PC-9 (cell line): ENCODE results near the gene DOCK11. TPM values are rescaled to one million over a fixed set of nuclear protein-coding genes. Genes with fewer than 3 reads are reported as not detected.
A peak's percentile ranks its signal among the peaks of the same experiment; 100 is the strongest.

Source experiments
- BruUV-seq: library from RNA; stranded (reverse); fragments of 400-500 nt; replicated peaks from 2 replicates; lab custom pipeline; 2021; lab: Mats Ljungman, UMichigan
- CTCF ChIA-PET: fragments of 300-600 bp; sonication (Branson Sonifier 250); formaldehyde crosslinking; loops from one replicate; lab custom pipeline; 2022; ENCODE audit warnings: antibody characterized with exemption; lab: Charles Lee
- POLR2A ChIA-PET: fragments of 300-600 bp; sonication (Branson Sonifier 250); formaldehyde crosslinking; loops from one replicate; lab custom pipeline; 2022; ENCODE audit warnings: antibody characterized with exemption; ENCODE audit not compliant: unreplicated experiment; lab: Charles Lee
- DNase-seq, 2 experiments: peaks; one replicate each; pipeline versions ENCODE4 v3.0.0 to v3.0.0-alpha.2; 2015 to 2022; ENCODE audit warnings: mixed read lengths in 1 of 2
- H2AFZ ChIP-seq: fragments of 200-600 bp; sonication (generic); 2 replicates; pipeline ENCODE4 v1.8.1; 2017; ENCODE audit warnings: antibody characterized with exemption
- H3F3A ChIP-seq: fragments of 200-600 bp; sonication (generic); 2 replicates; pipeline ENCODE4 v1.8.1; 2017; ENCODE audit warnings: antibody characterized with exemption, mild to moderate bottlenecking, low read depth; ENCODE audit not compliant: insufficient read depth
- H3K27ac ChIP-seq: fragments of 200-600 bp; sonication (generic); 2 replicates; pipeline ENCODE4 v1.6.1; 2016; ENCODE audit warnings: mixed run types
- H3K27me3 ChIP-seq: fragments of 200-600 bp; sonication (generic); 2 replicates; pipeline ENCODE4 v1.6.1; 2016; ENCODE audit warnings: low read depth, mixed run types; ENCODE audit not compliant: insufficient read depth
- H3K36me3 ChIP-seq: fragments of 200-600 bp; sonication (generic); 2 replicates; pipeline ENCODE4 v1.6.1; 2016; ENCODE audit warnings: low read depth, mixed run types
- H3K4me1 ChIP-seq: fragments of 200-600 bp; sonication (generic); replicated peaks from 2 replicates; pipeline ENCODE4 v1.6.1; 2016; ENCODE audit warnings: mixed run types; ENCODE audit not compliant: insufficient read depth
- H3K4me2 ChIP-seq: fragments of 200-600 bp; sonication (generic); 2 replicates; pipeline ENCODE4 v1.6.1; 2017; ENCODE audit warnings: mixed run types
- H3K4me3 ChIP-seq: fragments of 200-600 bp; sonication (generic); 2 replicates; pipeline ENCODE4 v1.6.1; 2016; ENCODE audit warnings: mixed run types
- H3K79me2 ChIP-seq: fragments of 200-600 bp; sonication (generic); 2 replicates; pipeline ENCODE4 v1.6.1; 2017; ENCODE audit warnings: low read depth, mixed run types
- H3K9me2 ChIP-seq: fragments of 200-600 bp; sonication (generic); 2 replicates; pipeline ENCODE4 v1.8.1; 2017; ENCODE audit warnings: mild to moderate bottlenecking; ENCODE audit not compliant: insufficient read depth
- H3K9me3 ChIP-seq: fragments of 200-600 bp; sonication (generic); 2 replicates; pipeline ENCODE4 v1.8.1; 2016; ENCODE audit warnings: low read depth; ENCODE audit not compliant: insufficient read depth
- H4K20me1 ChIP-seq: fragments of 200-600 bp; sonication (generic); 2 replicates; pipeline ENCODE4 v1.8.1; 2017; ENCODE audit not compliant: insufficient read depth
- CTCF ChIP-seq: fragments of 200-600 bp; sonication (generic); conservative IDR thresholded peaks from 2 replicates; pipeline ENCODE4 v1.6.1; 2017; ENCODE audit warnings: mixed run types, antibody characterized with exemption, mild to moderate bottlenecking, moderate library complexity
- EZH2 ChIP-seq: fragments of 200-600 bp; sonication (generic); IDR thresholded peaks from 2 replicates; pipeline ENCODE4 v1.8.0; 2017; ENCODE audit warnings: antibody characterized with exemption, low read depth
- intact Hi-C: fragments of 100-400 bp; cut with micrococcal nuclease; formaldehyde crosslinking; loops from one replicate; pipeline ENCODE4 v1.10.0; 2022; ENCODE audit not compliant: unreplicated experiment
- total RNA-seq: library from RNA; stranded (reverse); gene quantifications from 2 replicates; pipeline ENCODE4 v1.2.3, GENCODE V29; 2021

DOCK11 gene
- total RNA-seq, 1 experiment from 2014 or later, result 9.0 TPM

- intact Hi-C loops, result loop anchor here (5.0 kb wide), 1 partner anchor 39 kb away; the partner anchor contains the start of gene DOCK11
- H3K27ac ChIP-seq, result no peak overlapping the region
- TF ChIP-seq EZH2 (no peak), CTCF (no peak)
- no peaks in the 10 kb centered on the region for H3K9me2 ChIP-seq
- no peaks in the 10 kb centered on the region for H3K79me2 ChIP-seq
- no peaks in the 10 kb centered on the region for H3K36me3 ChIP-seq
- H3F3A ChIP-seq, result no peaks in the 10 kb centered on the region
- H3K4me1 ChIP-seq, result peaks cover 11% of the 10 kb centered on the region
- ChIA-PET CTCF (no interaction called here), POLR2A (no interaction called here)
- BruUV-seq, result no TSS peak
- no peak overlapping the region for H2AFZ ChIP-seq
- H3K4me3 ChIP-seq, result no peak overlapping the region
- no peaks in the 10 kb centered on the region for H3K27me3 ChIP-seq
- no peaks in the 10 kb centered on the region for H3K9me3 ChIP-seq
- H4K20me1 ChIP-seq, result no peaks in the 10 kb centered on the region
- no peak overlapping the region for H3K4me2 ChIP-seq
- DNase-seq, result no peak
Observed at GRCh38 chrX:118536204-118536603, 40.6 kb downstream of the DOCK11 start.

GRCh38 chrX:118536687-118537461, 41.3 kb downstream of the DOCK11 start:
- no peaks in the 10 kb centered on the region for H3F3A ChIP-seq
- H3K9me3 ChIP-seq, result no peaks in the 10 kb centered on the region
- 0 out of 2 replicates have a peak overlapping the region, but pooled peaks have one; percentile 7 for H3K4me2 ChIP-seq
- H3K27ac ChIP-seq, result no peak overlapping the region
- H3K36me3 ChIP-seq, result no peaks in the 10 kb centered on the region
- no peaks in the 10 kb centered on the region for H3K79me2 ChIP-seq
- peak; percentile 48; the same call in 1 of the 2 replicates for TF ChIP-seq CTCF
- no peak for TF ChIP-seq EZH2
- no peak overlapping the region for H3K4me3 ChIP-seq
- no peaks in the 10 kb centered on the region for H4K20me1 ChIP-seq
- H3K9me2 ChIP-seq, result no peaks in the 10 kb centered on the region
- H3K27me3 ChIP-seq, result no peaks in the 10 kb centered on the region
- BruUV-seq, result no TSS peak
- peaks cover 11% of the 10 kb centered on the region for H3K4me1 ChIP-seq
- ChIA-PET CTCF (no interaction called here), POLR2A (no interaction called here)
- no peak overlapping the region for H2AFZ ChIP-seq
- intact Hi-C loops, result loop anchor here (5.0 kb wide), 1 partner anchor 40 kb away; the partner anchor contains the start of gene DOCK11
- DNase-seq, result peak; percentile 8 to 51

DNA sequence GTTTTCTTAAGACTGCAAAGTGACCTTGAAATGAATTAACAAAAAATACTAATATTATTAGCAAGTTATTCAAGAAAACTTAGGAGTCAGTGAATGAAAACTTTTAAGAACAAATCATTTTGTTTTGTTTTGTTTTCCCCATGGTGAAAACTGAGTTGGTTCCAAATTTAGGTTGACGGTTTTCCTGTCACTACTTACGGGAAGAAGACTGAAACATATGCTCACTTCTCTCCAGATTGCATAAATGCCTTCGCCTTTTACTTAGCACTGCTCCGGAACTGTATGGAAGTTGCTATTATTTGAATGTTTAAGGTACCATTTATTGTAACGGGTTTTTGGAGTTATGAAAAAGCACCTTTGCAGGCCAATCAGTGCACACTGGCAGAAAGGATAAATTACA, 42.8 kb downstream of the DOCK11 start:
- CTCF ChIA-PET, result no interaction called here

More for the DNA sequence above, 42.8 kb downstream of the DOCK11 start:
- Histone ChIP-seq H3K27ac (no peak overlapping the region), H3K4me2 (no peak overlapping the region), H4K20me1 (no peaks in the 10 kb centered on the region), H3K4me3 (no peak overlapping the region), H2AFZ (no peak overlapping the region), H3K79me2 (no peaks in the 10 kb centered on the region), H3F3A (no peaks in the 10 kb centered on the region), H3K4me1 (peaks cover 11% of the 10 kb centered on the region), H3K36me3 (no peaks in the 10 kb centered on the region), H3K27me3 (no peaks in the 10 kb centered on the region), H3K9me3 (no peaks in the 10 kb centered on the region), H3K9me2 (no peaks in the 10 kb centered on the region)
- TF ChIP-seq CTCF, result no peak
- no peak for TF ChIP-seq EZH2
- POLR2A ChIA-PET, result no interaction called here
- no peak for DNase-seq
- BruUV-seq, result no TSS peak
- intact Hi-C loops, result loop anchor here (5.0 kb wide), 1 partner anchor 41 kb away; the partner anchor contains the start of gene DOCK11
